Stimulated activated CD4-positive, alpha-beta T cell treated with anti-CD3 and anti-CD28 coated beads, Interleukin-15, amount 100 ng/mL, for 24 hours (primary cell): ENCODE measurements around the gene ENPP6.
A peak's percentile ranks its signal among the peaks of the same experiment; 100 is the strongest.
"Not testable (repeated sequence)": the region's sequence is repeated elsewhere in the genome, so short reads cannot be mapped to it uniquely, and the experiment has no call there.

Experiments used
- DNase-seq: peaks from one replicate; pipeline ENCODE4 v3.0.0-alpha.2; 2020

Gene ENPP6

GRCh38 chr4:184101711-184102110, 116.0 kb downstream of the ENPP6 start:
- no peak for DNase-seq

- DNase-seq = peak; percentile 63
Observed at GRCh38 chr4:184100297-184100885, 117.3 kb downstream of the ENPP6 start.

GRCh38 chr4:184099535-184099966, 118.1 kb downstream of the ENPP6 start:
- DNase-seq = no peak

GRCh38 chr4:184099000-184099399, 118.7 kb downstream of the ENPP6 start:
- DNase-seq = no peak

GRCh38 chr4:184097815-184098214, 119.9 kb downstream of the ENPP6 start:
- no peak for DNase-seq

- DNase-seq = peak; percentile 51
Observed at GRCh38 chr4:184097241-184097605, 120.5 kb downstream of the ENPP6 start.

GRCh38 chr4:184096561-184097240, 121.0 kb downstream of the ENPP6 start:
- DNase-seq = no peak

- DNase-seq = no peak
Observed at GRCh38 chr4:184094532-184095159, 123.0 kb downstream of the ENPP6 start.

- no peak for DNase-seq
Observed at GRCh38 chr4:184091986-184092385, 125.7 kb downstream of the ENPP6 start.

GRCh38 chr4:184090571-184090970, 127.1 kb downstream of the ENPP6 start:
- DNase-seq = no peak

GRCh38 chr4:184080674-184081073, 137.0 kb downstream of the ENPP6 start:
- DNase-seq = no peak

- DNase-seq = no peak
Observed at GRCh38 chr4:184074677-184075388, 142.8 kb downstream of the ENPP6 start.

- DNase-seq = no peak
Observed at GRCh38 chr4:184067931-184068554, 149.6 kb downstream of the ENPP6 start.

- DNase-seq = no peak
Observed at GRCh38 chr4:184066584-184067300, 150.9 kb downstream of the ENPP6 start.

GRCh38 chr4:184064877-184065276, 152.8 kb downstream of the ENPP6 start:
- no peak for DNase-seq

- no peak for DNase-seq
Observed at GRCh38 chr4:184062769-184063168, 154.9 kb downstream of the ENPP6 start.

- no peak for DNase-seq
Observed at GRCh38 chr4:184061582-184061981, 156.1 kb downstream of the ENPP6 start.

- DNase-seq = no peak
Observed at GRCh38 chr4:184059099-184059498, 158.6 kb downstream of the ENPP6 start.

- no peak for DNase-seq
Observed at GRCh38 chr4:184058026-184058425, 159.6 kb downstream of the ENPP6 start.

GRCh38 chr4:184056877-184057276, 160.8 kb downstream of the ENPP6 start:
- no peak for DNase-seq

GRCh38 chr4:184053434-184053833, 164.2 kb downstream of the ENPP6 start:
- DNase-seq = no peak

- no peak for DNase-seq
Observed at GRCh38 chr4:184052616-184053015, 165.1 kb downstream of the ENPP6 start.

- not testable (repeated sequence) for DNase-seq
Observed at GRCh38 chr4:184051262-184051661, 166.4 kb downstream of the ENPP6 start.
